ENCODE data around the gene EGLN3.
A peak's percentile ranks its signal among the peaks of the same experiment; 100 is the strongest.

Gene EGLN3
- 0.67 to 48.6 (median 21.3) reads per million in 9 experiments for total RNA-seq

DNA sequence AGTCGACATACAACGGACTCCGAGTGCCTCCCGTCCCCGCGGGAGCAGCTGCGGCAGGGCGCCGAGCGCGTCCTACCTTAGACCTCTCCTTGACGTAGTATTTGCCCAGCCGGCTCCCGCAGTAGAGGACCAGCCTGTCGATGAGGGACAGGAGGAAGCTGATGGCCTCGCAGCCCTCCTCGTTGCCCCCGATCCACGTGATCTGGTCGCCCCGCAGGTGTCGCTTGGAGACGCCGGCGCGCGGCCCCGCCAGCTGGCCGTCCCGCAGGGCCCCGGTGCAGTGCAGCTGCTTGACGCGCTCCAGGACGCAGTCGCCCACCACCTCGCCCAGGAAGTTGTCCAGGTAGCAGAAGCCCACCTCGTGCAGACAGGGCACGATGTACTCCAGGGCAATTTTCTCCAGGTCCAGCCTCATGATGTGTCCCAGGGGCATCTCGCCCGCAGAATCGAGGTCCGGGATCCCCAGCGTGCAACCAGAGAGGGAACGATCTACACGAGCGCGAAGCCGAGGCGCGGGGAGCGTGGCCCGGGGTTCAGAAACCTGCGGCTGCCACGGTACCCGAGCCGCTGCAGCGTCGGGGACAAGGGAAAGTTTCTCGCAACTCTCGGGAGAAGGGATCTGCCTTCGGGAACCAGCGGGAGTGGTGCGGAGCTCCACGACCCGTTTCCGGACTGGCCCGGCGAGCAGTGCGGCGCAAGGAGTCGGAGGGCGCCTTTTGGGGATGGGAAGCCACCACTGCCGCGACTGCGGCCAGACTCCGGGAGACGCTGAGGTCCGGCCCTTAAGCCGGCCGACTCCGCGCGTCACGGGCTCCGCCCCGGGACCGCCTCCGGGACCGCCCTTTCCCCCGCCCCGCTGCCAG, at the start of gene EGLN3:
TSS of gene EGLN3 (minus strand) at position 755 of the 863 bp plus-strand sequence. CDS start at position 433, 322 bp downstream.
- Mint-ChIP-seq H3K9me3 (no peaks in the 10 kb centered on the region), H3K36me3 (ENCODE audit: insufficient read depth) (no peaks in the 10 kb centered on the region), H3K27me3 (peaks cover 6 to 48% of the 10 kb centered on the region in 2 donors), H3K4me1 (ENCODE audit: low read depth in 2 of 2) (peaks cover 0 to 5% of the 10 kb centered on the region in 2 donors), H3K4me3 (peak within 1 kb of the TSS; percentile 59 to 88), H3K27ac (no peak within 1 kb of the TSS)
- ATAC-seq (replicated peaks) (peak; percentile 80), DNase-seq (peak; percentile 3 to 40 (median 23))

DNA sequence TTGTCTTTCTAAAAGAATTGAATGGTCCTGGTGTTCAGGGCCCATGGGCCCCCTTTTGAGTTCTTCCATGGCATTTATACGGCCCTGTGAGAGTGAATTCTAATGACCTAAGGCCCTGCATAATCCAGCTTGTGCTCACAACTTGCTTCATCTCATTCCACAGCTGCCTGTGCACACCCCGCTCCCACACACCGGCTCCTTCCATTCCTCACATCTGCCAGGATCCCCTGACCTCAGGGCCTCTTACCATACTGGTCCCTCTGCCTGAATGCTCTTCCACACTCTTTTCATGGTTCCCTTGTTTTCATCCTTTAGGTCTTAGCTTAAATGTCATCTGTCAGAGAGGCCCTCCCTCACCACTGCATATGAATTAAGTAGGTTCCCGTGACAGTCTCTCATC, 49.5 kb upstream of the EGLN3 start:
- DNase-seq (no peak), ATAC-seq (replicated peaks) (no peak)
- peaks cover 0 to 14% of the 10 kb centered on the region in 2 donors for H3K9me3 Mint-ChIP-seq
- H3K27ac Mint-ChIP-seq = no peak overlapping the region
- no peak overlapping the region for H3K4me3 Mint-ChIP-seq
- no peaks in the 10 kb centered on the region for H3K36me3 Mint-ChIP-seq (ENCODE audit: insufficient read depth)
- H3K27me3 Mint-ChIP-seq = no peaks in the 10 kb centered on the region
- no peaks in the 10 kb centered on the region for H3K4me1 Mint-ChIP-seq (ENCODE audit: low read depth in 2 of 2)

DNA sequence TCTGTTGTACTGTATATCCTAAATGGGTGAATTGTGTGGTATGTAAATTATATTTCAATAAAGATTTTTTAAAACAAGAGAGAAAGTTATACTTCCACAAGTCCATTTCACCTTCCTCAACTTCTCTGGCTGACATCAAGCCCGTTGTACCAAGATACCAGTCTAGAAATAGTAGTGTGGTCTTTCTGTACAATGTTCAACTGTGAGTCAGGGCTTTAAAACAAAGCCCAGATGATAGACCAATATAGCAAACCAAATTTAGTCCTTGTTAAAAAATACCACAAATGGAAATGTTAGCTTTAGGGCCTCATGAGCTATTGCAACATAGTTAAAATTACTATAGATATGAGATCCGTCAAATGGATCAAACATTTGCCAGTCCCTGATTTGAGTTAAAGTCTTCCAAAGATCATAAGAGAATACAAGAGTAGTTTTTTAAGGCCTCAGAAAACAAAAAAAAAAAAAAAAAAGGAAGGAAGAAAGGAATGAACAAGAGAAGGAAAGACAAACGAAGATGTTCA, 49.0 kb upstream of the EGLN3 start:
- no peak for ATAC-seq (replicated peaks)
- no peak overlapping the region for H3K4me3 Mint-ChIP-seq
- no peaks in the 10 kb centered on the region for H3K36me3 Mint-ChIP-seq (ENCODE audit: insufficient read depth)
- no peak for DNase-seq
- H3K4me1 Mint-ChIP-seq (ENCODE audit: low read depth in 2 of 2) = no peaks in the 10 kb centered on the region
- H3K9me3 Mint-ChIP-seq = peaks cover 0 to 14% of the 10 kb centered on the region in 2 donors
- no peak overlapping the region for H3K27ac Mint-ChIP-seq
- no peaks in the 10 kb centered on the region for H3K27me3 Mint-ChIP-seq

DNA sequence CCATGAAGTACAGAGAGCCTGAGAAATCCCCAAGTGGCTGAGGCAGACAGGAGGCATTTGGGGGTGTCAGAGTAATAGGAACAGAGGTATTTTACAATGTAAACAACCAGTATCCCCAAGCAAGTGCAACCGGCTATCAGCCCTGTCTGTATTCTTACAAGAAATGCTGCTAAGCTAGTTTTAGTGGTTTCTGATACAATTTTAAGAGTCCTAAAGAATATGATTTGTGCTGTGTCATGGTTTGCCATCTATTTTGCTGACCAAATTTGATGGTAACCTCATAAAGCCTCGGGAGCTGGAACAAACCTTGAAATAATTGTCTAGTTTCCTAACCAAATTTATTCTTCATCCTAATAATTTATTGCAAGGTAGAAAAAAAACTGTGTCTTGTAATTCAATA, 46.7 kb upstream of the EGLN3 start:
- H3K27me3 Mint-ChIP-seq = no peaks in the 10 kb centered on the region
- H3K36me3 Mint-ChIP-seq (ENCODE audit: insufficient read depth) = no peaks in the 10 kb centered on the region
- peaks cover 0 to 14% of the 10 kb centered on the region in 2 donors for H3K9me3 Mint-ChIP-seq
- H3K4me1 Mint-ChIP-seq (ENCODE audit: low read depth in 2 of 2) = no peaks in the 10 kb centered on the region
- ATAC-seq (replicated peaks) (no peak), DNase-seq (no peak)
- H3K27ac Mint-ChIP-seq = no peak overlapping the region
- no peak overlapping the region for H3K4me3 Mint-ChIP-seq

DNA sequence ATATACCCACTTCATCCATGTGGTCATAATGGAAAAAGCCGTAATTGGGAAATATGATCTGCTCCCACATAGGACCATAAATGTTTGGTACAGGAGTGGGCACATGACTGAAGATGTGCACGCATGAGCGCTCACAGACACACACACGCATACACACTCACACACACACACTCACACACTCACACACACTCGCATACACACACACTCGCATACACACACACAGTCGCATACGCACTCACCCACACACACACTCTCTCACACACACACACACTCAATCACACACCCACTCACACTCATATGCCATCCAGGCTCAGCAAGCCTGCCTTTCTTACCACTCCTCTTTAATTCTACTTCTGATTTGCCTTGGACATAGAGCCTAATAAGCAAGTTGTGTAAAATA, 45.6 kb upstream of the EGLN3 start:
- Mint-ChIP-seq H3K27ac (no peak overlapping the region), H3K4me3 (no peak overlapping the region), H3K9me3 (peaks cover 0 to 11% of the 10 kb centered on the region in 2 donors), H3K4me1 (ENCODE audit: low read depth in 2 of 2) (no peaks in the 10 kb centered on the region), H3K36me3 (ENCODE audit: insufficient read depth) (no peaks in the 10 kb centered on the region), H3K27me3 (no peaks in the 10 kb centered on the region)
- ATAC-seq (replicated peaks) (no peak), DNase-seq (no peak)

DNA sequence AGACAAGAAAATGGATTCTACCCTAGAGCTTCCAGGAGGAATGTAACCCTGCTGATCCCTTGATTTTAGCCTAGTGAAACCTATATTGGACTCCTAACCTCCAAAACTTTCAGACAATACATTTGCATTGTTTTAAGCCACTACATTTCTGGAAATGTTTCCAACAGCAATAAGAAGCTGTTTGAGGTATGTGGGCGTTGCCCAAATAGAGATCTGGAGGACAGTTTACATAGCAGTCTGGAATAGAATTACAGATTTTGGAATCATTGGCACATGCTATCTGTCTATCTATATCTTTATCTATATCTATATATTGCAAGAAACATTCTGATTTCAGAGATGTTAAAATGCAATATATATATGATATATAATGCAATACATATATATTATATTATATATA, 42.4 kb upstream of the EGLN3 start:
- Mint-ChIP-seq H3K4me3 (no peak overlapping the region), H3K27me3 (no peaks in the 10 kb centered on the region), H3K36me3 (ENCODE audit: insufficient read depth) (no peaks in the 10 kb centered on the region), H3K4me1 (ENCODE audit: low read depth in 2 of 2) (peaks cover 0 to 3% of the 10 kb centered on the region in 2 donors), H3K27ac (no peak overlapping the region), H3K9me3 (peaks cover 0 to 13% of the 10 kb centered on the region in 2 donors)
- DNase-seq (no peak), ATAC-seq (replicated peaks) (no peak)

DNA sequence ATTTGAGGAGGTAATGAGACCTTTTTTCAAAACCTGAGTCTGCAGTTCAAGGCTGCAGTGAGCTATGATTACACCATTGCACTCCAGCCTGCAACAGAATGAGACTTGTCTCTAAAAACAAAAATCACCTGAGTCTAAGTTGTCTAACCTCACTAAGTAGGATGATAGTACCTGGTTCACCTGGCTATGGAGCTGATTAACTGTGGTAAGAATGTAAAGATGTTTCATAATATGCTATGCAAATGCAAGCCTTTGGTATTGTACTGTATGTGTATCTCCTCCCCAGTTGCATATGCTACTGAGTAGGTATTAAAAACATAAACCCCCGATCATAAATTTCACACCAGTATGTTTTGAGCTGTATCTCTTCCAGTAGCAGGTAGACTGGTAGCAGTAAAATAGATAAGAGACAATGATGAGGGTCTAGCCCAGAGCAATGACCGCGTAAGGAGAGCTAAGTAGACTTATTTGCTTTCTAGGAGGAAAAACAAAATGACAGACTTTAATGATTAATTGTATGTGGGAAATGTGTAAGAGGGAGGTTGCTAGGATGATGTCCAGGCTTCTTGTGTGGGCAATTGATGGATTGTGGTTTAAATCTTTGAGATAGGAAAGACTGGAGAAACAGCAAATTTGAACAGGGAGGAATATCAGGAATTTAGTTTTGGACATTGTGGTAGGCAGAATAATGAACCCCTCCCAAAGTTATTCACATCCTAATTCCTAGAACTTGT, 41.6 kb upstream of the EGLN3 start:
- DNase-seq (no peak), ATAC-seq (replicated peaks) (no peak)
- H3K36me3 Mint-ChIP-seq (ENCODE audit: insufficient read depth) = no peaks in the 10 kb centered on the region
- H3K9me3 Mint-ChIP-seq = peaks cover 0 to 13% of the 10 kb centered on the region in 2 donors
- no peak overlapping the region for H3K4me3 Mint-ChIP-seq
- H3K4me1 Mint-ChIP-seq (ENCODE audit: low read depth in 2 of 2) = peaks cover 0 to 3% of the 10 kb centered on the region in 2 donors
- no peaks in the 10 kb centered on the region for H3K27me3 Mint-ChIP-seq
- no peak overlapping the region for H3K27ac Mint-ChIP-seq

DNA sequence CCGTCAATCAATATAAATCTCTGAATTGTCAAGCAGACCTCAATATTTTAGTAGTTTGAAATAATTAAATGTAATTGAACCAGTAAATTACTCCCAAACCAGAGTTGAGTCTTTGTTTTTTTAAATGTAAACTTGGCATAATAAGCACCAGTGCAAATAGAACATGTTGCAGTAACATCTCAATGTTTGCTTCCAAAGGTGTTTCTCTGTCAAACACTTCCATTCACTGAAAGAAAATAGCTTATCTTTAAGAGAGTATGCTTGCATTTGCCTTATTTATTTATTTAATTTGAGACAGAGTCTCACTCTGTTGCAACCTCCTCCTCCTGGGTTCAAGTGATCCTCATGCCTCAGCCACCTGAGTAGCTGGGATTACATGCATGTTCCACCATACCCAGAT, 39.9 kb upstream of the EGLN3 start:
- no peaks in the 10 kb centered on the region for H3K27me3 Mint-ChIP-seq
- H3K27ac Mint-ChIP-seq = no peak overlapping the region
- ATAC-seq (replicated peaks) (no peak), DNase-seq (no peak)
- H3K4me1 Mint-ChIP-seq (ENCODE audit: low read depth in 2 of 2) = peaks cover 0 to 3% of the 10 kb centered on the region in 2 donors
- no peaks in the 10 kb centered on the region for H3K36me3 Mint-ChIP-seq (ENCODE audit: insufficient read depth)
- peaks cover 0 to 7% of the 10 kb centered on the region in 2 donors for H3K9me3 Mint-ChIP-seq
- no peak overlapping the region for H3K4me3 Mint-ChIP-seq

DNA sequence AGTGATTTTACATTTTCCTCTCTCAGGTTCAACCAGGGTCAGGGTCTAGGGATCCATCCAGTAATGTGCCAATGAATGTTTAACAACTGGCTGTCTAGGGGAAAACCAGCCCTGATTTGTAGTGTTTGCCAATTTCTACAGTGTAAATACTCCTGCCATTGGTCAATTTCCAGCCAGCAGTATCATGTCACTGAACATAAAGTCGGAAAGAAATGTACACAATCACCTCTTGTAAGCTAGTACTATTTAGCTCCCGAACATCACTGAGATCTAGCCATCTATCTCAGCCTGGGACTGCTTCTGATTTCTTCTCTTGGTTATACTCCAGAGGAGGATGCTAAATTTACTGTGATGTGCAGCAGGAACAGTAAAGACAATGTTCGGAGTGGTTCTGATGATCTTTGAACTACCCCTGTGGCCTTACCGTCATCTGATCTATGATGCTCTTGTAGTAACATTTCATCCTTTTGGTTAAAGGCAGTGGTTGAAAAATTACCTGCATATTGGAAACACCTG, 36.7 kb upstream of the EGLN3 start:
- ATAC-seq (replicated peaks) = no peak
- Mint-ChIP-seq H3K4me3 (no peak overlapping the region), H3K27me3 (no peaks in the 10 kb centered on the region), H3K9me3 (peaks cover 0 to 7% of the 10 kb centered on the region in 2 donors), H3K36me3 (ENCODE audit: insufficient read depth) (no peaks in the 10 kb centered on the region), H3K27ac (no peak overlapping the region), H3K4me1 (ENCODE audit: low read depth in 2 of 2) (peaks cover 0 to 3% of the 10 kb centered on the region in 2 donors)
- no peak for DNase-seq

DNA sequence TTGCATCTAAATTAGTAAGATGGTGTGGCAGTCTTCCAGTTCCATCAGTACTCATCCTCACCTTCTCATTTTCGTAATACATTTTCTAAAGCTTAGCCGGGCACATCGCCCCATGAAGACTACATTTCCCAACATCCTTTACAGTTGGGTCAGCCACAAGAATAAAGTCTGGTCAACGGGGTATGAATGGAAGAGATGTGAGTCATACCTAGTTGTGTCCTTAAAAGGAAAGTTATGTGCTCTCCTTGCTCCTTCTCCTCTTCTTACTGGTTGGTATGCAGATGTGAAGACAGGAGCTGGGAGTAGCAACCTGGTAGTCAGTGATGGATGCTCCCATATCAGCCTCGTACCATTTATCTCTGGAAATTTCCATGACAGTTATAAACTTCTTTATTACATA, 35.9 kb upstream of the EGLN3 start:
- ATAC-seq (replicated peaks) (no peak), DNase-seq (no peak)
- H3K4me1 Mint-ChIP-seq (ENCODE audit: low read depth in 2 of 2) = peaks cover 0 to 3% of the 10 kb centered on the region in 2 donors
- H3K36me3 Mint-ChIP-seq (ENCODE audit: insufficient read depth) = no peaks in the 10 kb centered on the region
- no peaks in the 10 kb centered on the region for H3K27me3 Mint-ChIP-seq
- H3K27ac Mint-ChIP-seq = no peak overlapping the region
- no peak overlapping the region for H3K4me3 Mint-ChIP-seq
- H3K9me3 Mint-ChIP-seq = peaks cover 0 to 5% of the 10 kb centered on the region in 2 donors

DNA sequence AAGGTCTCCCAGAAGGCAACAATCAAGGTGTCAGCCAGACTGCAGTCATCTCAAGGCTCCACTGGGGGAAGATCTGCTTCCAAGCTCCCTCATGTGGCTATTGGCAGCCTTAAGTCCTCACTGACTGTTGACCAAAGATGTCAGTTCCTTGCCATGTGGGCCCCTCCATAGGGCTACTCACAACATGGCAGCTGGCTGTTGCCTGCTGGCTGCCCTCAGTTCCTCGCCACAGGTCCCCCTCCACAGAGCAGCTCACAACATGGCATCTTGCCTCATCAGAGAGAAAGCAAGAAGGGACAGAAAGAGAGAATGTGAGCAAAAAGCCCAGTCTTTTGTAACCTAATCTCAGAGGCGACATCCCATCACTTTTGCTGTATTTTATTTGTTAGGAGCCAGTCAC, 34.4 kb upstream of the EGLN3 start:
- H3K4me1 Mint-ChIP-seq (ENCODE audit: low read depth in 2 of 2) = peaks cover 0 to under 1% of the 10 kb centered on the region in 2 donors
- no peaks in the 10 kb centered on the region for H3K36me3 Mint-ChIP-seq (ENCODE audit: insufficient read depth)
- ATAC-seq (replicated peaks) (no peak), DNase-seq (no peak)
- H3K27me3 Mint-ChIP-seq = no peaks in the 10 kb centered on the region
- no peak overlapping the region for H3K4me3 Mint-ChIP-seq
- H3K27ac Mint-ChIP-seq = no peak overlapping the region
- H3K9me3 Mint-ChIP-seq = peaks cover 0 to 5% of the 10 kb centered on the region in 2 donors

DNA sequence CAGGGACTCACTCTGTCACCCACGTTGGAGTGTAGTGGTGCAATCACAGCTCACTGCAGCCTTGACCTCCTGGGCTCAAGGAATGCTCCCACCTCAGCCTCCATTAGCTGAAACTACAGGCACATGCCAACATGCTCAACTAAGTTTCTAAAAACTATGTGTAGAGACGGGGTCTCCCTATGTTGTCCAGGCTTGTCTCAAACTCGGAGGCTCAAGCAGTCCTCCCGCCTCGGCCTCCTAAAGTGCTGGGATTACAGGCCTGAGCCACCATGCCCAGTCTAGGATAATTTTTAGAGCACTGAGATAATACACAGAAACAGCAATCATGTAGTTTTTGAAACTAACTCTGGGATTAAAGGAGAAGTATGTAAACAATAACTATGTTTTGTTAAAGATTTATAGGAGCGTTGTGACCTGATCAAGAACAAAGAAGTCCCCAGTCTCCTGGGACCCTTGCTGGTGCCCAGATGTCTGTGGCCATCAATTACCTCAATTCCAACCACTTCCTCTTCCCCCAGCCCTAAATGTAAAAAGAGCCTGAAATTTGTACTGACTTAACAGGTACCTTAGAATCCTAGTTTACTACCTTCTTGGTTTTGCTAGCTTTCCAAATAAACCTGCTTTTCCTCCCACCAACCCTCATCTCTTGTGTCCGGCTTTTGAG, 28.9 kb upstream of the EGLN3 start:
- no peak for ATAC-seq (replicated peaks)
- H3K4me1 Mint-ChIP-seq (ENCODE audit: low read depth in 2 of 2) = peaks cover 0 to 1% of the 10 kb centered on the region in 2 donors
- no peaks in the 10 kb centered on the region for H3K27me3 Mint-ChIP-seq
- H3K36me3 Mint-ChIP-seq (ENCODE audit: insufficient read depth) = no peaks in the 10 kb centered on the region
- DNase-seq = no peak
- no peaks in the 10 kb centered on the region for H3K9me3 Mint-ChIP-seq
- no peak overlapping the region for H3K4me3 Mint-ChIP-seq
- no peak overlapping the region for H3K27ac Mint-ChIP-seq

Measured in effector memory CD8-positive, alpha-beta T cell (primary cell).